Ovary (tissue), 9 donors: ENCODE data around the gene PDC. TPM values are rescaled to one million over a fixed set of nuclear protein-coding genes. Genes with fewer than 3 reads are reported as not detected.

Experiments
- DNase-seq, 5 donors: peaks; one replicate each; pipeline ENCODE4 v3.0.0-alpha.2; 2019 to 2020
- H3K27ac ChIP-seq, 2 donors: fragments of 200-600 bp; one replicate each; pipeline versions ENCODE4 v1.5.1 to v1.8.0; 2019 to 2022
- H3K27me3 ChIP-seq: fragments of 200-600 bp; one replicate; pipeline ENCODE4 v1.8.0; 2022
- H3K36me3 ChIP-seq: fragments of 200-600 bp; sonication (generic); one replicate; pipeline ENCODE4 v1.5.1; 2019
- H3K4me1 ChIP-seq: one replicate; pipeline ENCODE4 v1.8.1; 2013; ENCODE audit warnings: mild to moderate bottlenecking, moderate library complexity; ENCODE audit not compliant: insufficient read depth
- H3K4me3 ChIP-seq: fragments of 200-600 bp; sonication (generic); one replicate; pipeline ENCODE4 v1.5.1; 2017
- H3K9me3 ChIP-seq, 2 donors: fragments of 200-600 bp in 1 of 2; sonication (generic) in 1 of 2; one replicate each; pipeline versions ENCODE4 v1.5.1 to v1.8.1; 2013 to 2019; ENCODE audit warnings: mild to moderate bottlenecking in 1 of 2, moderate library complexity in 1 of 2
- EP300 ChIP-seq: sonication (generic); formaldehyde crosslinking; IDR thresholded peaks from one replicate; pipeline ENCODE4 v1.6.1; 2017; ENCODE audit warnings: antibody characterized with exemption
- POLR2A ChIP-seq: fragments of 450-650 bp; IDR thresholded peaks from one replicate; pipeline ENCODE4 v1.6.1; 2017; ENCODE audit warnings: antibody characterized with exemption, mild to moderate bottlenecking, moderate library complexity
- WGBS, 3 donors: extraction: QIAGEN DNeasy Blood & Tissue Kit in 1 of 3; methylation state at CpG; one replicate each; pipeline versions ENCODE4 v1.1.5 to v1.1.7; 2013 to 2017; 5-methylcytosine and 5-hydroxymethylcytosine counted together
- intact Hi-C, 4 donors: fragments of 100-400 bp; cut with DNase I; formaldehyde crosslinking; loops; one replicate each; pipeline versions ENCODE4 v1.11.0 to v1.15.1; 2022 to 2023
- polyA plus RNA-seq, 2 donors: library from polyadenylated mRNA; stranded (reverse); fragments of 200-250 nt in 1 of 2; fragments of 350-450 nt in 1 of 2; fragmentation: Illumina TruSeq in 1 of 2; extraction: RNeasy Lipid Tissue Mini Kit (QIAGEN cat#74804) in 1 of 2; gene quantifications; one replicate each; pipeline ENCODE4 v1.2.3, GENCODE V29; 2013 to 2014
- total RNA-seq, 7 donors: library from RNA; depleted of rRNA in 2 of 7; stranded (reverse); fragments of >200 nt in 2 of 7; fragmentation: NEBNext Ultra II Directional in 3 of 7; extraction: Animal tissue kit (Norgen Biotek cat#: 25700) in 3 of 7; gene quantifications; one replicate each; pipeline versions ENCODE4 v1.1.0 to v1.2.4, GENCODE V29; 2016 to 2023
- TF ChIP-seq, protein P1 (sequence below), 3 donors: fragments of 450-650 bp in 2 of 3; fragments of 200-600 bp in 1 of 3; IDR thresholded peaks; one replicate each; pipeline versions ENCODE4 v1.5.1 to v1.8.0; 2016 to 2022; ENCODE audit warnings: antibody characterized with exemption in 3 of 3, mild to moderate bottlenecking in 1 of 3
- donor health status: DM: no; HTN: no; CAD: no; lungs with moderate emphysema.
- donor health status: DM: no; HTN: no; CAD: no.
- donor health status: Bipolar disorder and iron deficiency.
- donor health status: DM: yes; HTN: yes; CAD: no.
- donor health status: DM: no; HTN: no; CAD: no.
- donor health status: DM: yes; HTN: yes; CAD: no.

Gene PDC
- total and polyA plus RNA-seq, 9 donors, result not detected

DNA sequence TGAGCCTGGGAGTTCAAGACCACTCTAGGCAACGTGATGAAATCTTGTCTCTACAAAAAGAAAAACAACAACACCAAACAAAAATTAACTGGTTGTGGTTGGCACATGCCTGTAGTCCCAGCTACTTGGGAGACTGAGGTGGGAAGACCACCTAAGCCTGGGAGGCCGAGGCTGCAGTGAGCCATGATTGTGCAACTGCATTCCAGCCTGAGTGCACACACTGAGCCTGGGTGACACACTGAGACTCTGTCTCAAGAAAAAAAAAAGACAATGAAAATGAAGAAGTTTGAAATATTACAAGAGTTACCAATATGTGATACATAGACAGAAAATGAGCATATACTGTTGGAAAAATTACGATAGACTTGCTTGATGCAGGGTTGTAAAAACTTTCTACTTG lies 31.9 kb downstream of the PDC start:
- TF ChIP-seq POLR2A, result no peak
- 88 to 93% (median 93%) methylated on average over 3 of the region's 3 CpGs for WGBS, 3 donors
- H3K27ac ChIP-seq, result no peak overlapping the region
- intact Hi-C loops, result no loop called here
- H3K27me3 ChIP-seq, result no peaks in the 10 kb centered on the region
- no peaks in the 10 kb centered on the region for H3K36me3 ChIP-seq
- no peaks in the 10 kb centered on the region for H3K4me1 ChIP-seq
- no peak overlapping the region for H3K4me3 ChIP-seq
- no peak for DNase-seq
- no peaks in the 10 kb centered on the region for H3K9me3 ChIP-seq

DNA sequence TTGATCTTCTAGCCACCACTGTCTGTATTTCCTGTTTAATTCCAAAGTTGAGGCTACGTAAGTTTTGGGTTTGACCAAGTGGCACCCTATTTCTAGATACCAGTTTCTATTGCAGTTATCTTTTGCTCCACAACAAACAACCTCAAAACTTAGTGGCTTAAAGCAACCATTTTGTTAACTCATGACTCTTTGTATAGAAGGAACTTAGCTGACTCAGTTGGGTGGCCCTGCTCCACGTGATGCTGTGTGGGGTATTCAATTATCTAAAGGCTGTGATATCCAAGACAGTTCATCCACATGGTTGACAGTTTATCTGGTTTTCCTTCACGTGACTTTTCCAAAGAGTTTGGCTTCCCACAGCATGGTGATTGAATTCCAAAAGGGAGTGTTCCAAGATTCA lies 34.8 kb downstream of the PDC start:
- WGBS, 3 donors, result 70 to 86% (median 81%) methylated on average over 3 of the region's 3 CpGs
- Histone ChIP-seq H3K36me3 (no peaks in the 10 kb centered on the region), H3K27ac (no peak overlapping the region), H3K4me3 (no peak overlapping the region), H3K27me3 (no peaks in the 10 kb centered on the region), H3K4me1 (peaks cover 2% of the 10 kb centered on the region), H3K9me3 (no peaks in the 10 kb centered on the region)
- intact Hi-C loops, result no loop called here
- TF ChIP-seq EP300 (no peak), POLR2A (no peak)
- TF ChIP-seq, protein P1, sequence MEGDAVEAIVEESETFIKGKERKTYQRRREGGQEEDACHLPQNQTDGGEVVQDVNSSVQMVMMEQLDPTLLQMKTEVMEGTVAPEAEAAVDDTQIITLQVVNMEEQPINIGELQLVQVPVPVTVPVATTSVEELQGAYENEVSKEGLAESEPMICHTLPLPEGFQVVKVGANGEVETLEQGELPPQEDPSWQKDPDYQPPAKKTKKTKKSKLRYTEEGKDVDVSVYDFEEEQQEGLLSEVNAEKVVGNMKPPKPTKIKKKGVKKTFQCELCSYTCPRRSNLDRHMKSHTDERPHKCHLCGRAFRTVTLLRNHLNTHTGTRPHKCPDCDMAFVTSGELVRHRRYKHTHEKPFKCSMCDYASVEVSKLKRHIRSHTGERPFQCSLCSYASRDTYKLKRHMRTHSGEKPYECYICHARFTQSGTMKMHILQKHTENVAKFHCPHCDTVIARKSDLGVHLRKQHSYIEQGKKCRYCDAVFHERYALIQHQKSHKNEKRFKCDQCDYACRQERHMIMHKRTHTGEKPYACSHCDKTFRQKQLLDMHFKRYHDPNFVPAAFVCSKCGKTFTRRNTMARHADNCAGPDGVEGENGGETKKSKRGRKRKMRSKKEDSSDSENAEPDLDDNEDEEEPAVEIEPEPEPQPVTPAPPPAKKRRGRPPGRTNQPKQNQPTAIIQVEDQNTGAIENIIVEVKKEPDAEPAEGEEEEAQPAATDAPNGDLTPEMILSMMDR (IDR thresholded peaks at IDR 0.05), result no peak
- no peak for DNase-seq

DNA sequence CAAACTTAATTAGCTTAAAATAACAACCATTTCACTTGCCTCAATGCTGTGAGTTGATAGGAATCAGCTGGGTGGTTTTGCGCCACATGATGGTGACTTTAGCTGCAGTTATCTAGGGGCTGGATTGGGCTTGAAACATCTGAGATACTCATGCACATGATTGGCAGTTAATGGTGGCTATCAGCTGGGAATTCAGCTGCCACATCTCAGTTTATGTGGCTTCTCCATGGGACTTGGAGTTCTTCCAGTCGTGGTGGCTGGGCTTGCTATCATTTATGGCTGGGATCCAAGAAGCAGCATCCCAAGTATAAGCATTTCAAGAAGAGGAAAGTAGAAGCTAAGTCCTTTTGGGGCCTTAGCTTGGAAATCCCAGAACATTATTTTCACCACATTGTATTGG lies 36.4 kb downstream of the PDC start:
- intact Hi-C loops, result no loop called here
- Histone ChIP-seq H3K36me3 (no peaks in the 10 kb centered on the region), H3K4me1 (peaks cover 2% of the 10 kb centered on the region), H3K27me3 (no peaks in the 10 kb centered on the region), H3K9me3 (no peaks in the 10 kb centered on the region), H3K27ac (no peak overlapping the region), H3K4me3 (no peak overlapping the region)
- 47 to 49% (median 49%) methylated on average over 2 of the region's 2 CpGs for WGBS, 3 donors
- no peak for DNase-seq
- TF ChIP-seq, protein P1 (IDR thresholded peaks at IDR 0.05), result no peak
- TF ChIP-seq POLR2A, result no peak
- TF ChIP-seq EP300, result no peak

DNA sequence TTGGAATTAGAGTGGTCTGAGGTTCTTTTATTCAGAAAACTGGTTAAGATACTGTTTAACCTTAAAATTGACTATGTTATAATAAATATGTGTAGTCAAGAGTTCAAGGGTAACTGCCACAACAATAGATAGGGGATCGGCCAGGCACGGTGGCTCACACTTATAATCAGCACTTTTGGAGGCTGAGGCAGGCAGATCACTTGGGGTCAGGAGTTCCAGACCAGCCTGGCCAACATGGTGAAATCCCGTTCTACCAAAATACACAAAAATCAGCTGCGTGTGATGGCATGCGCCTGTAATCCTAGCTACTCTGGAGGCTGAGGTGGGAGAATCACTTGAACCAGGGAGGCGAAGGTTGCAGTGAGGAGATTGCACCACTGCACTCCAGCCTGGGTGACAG lies 39.5 kb downstream of the PDC start:
- no peaks in the 10 kb centered on the region for H3K9me3 ChIP-seq
- no peaks in the 10 kb centered on the region for H3K27me3 ChIP-seq
- 52 to 70% (median 61%) methylated on average over 6 of the region's 6 CpGs for WGBS, 3 donors
- H3K4me1 ChIP-seq, result peaks cover 2% of the 10 kb centered on the region
- H3K27ac ChIP-seq, result no peak overlapping the region
- TF ChIP-seq, protein P1 (IDR thresholded peaks at IDR 0.05), result no peak
- intact Hi-C loops, result no loop called here
- H3K36me3 ChIP-seq, result no peaks in the 10 kb centered on the region
- no peak overlapping the region for H3K4me3 ChIP-seq
- DNase-seq, result peak in 1 of 5 donors; percentile 7

DNA sequence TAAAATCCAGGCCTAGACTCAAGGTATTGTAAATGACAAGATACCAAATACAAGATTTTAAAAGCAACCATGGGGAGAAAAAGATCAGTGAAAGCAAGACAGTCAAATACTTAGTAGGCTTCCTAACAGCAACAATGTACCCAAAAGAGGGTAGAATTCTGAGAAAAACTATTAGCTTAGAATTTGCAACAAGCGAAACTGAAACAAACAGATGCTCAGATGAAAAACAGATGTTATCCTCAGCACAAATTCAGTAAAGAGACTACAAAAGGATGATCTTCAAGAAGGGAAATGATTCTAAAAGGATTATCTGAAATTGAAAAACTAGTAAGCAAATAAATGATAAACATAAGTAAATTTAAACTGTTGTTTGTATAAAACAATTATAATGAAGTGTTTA lies 40.0 kb downstream of the PDC start:
- H3K4me3 ChIP-seq, result no peak overlapping the region

More for the DNA sequence above, 40.0 kb downstream of the PDC start:
- peaks cover 6% of the 10 kb centered on the region for H3K4me1 ChIP-seq
- no peaks in the 10 kb centered on the region for H3K9me3 ChIP-seq
- intact Hi-C loops, result no loop called here
- peak overlapping the region in 1 of 2 donors; percentile 17 for H3K27ac ChIP-seq
- 15 to 31% (median 15%) methylated on average over 1 of the region's 1 CpG for WGBS, 3 donors
- no peak for DNase-seq
- TF ChIP-seq POLR2A, result no peak
- TF ChIP-seq, protein P1 (IDR thresholded peaks at IDR 0.05), result no peak
- no peak for TF ChIP-seq EP300
- no peaks in the 10 kb centered on the region for H3K27me3 ChIP-seq
- no peaks in the 10 kb centered on the region for H3K36me3 ChIP-seq
